Medulla oblongata (tissue), 1 donor: ENCODE measurements around the gene FAM131A.

Experiments used
- DNase-seq: peaks from one replicate; pipeline ENCODE4 v3.0.0-alpha.2; 2015; ENCODE audit errors: extremely low spot score

Gene FAM131A

DNA sequence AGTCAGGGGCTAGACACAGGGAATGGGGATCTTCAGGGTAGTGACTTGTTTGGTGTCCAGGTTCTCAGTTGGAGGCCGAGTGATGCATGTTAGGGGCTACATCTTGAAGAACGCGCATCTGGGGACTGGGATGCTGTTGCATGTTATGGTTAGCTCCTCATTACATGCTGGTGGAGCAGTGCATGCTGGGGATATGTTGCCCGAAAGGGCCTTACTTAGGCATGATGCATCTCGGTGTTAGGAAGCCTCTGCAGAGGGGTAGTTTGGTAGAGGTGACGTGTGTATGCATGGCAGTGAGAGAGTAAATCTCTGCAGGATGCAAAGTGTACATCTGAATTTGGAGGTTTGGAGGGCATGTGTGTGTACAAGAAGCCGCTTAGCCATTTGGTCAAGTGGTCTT is 20.6 kb upstream of the FAM131A start:
- DNase-seq = no peak

DNA sequence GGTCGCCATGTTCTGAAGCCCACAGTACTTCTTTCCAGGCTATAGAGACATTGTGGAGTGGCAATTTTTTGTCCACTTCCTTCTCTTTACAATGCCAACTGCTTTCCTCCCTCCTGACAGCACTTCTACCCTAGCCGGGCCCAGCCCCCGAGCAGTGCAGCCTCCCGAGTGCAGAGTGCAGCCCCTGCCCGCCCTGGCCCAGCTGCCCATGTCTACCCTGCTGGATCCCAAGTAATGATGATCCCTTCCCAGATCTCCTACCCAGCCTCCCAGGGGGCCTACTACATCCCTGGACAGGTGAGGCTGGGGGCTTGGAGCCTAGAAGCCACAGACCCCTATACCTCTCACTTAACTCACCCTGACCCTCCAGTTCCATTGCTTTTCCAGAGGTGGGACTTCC is 20.2 kb upstream of the FAM131A start:
- no peak for DNase-seq

DNA sequence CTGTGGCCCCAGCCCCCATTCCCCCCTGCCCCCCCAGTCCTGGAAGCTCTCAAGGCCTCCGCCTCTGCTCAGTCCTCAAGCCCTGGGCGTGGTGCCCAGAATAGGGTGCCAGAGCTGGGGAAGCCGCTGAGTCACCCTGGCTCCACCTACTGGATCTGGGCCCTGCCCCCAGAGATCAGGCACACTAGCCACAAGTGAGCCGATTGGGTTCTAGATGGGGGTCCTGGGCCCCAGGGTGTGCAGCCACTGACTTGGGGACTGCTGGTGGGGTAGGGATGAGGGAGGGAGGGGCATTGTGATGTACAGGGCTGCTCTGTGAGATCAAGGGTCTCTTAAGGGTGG is 17.3 kb upstream of the FAM131A start:
- peak; percentile 98 for DNase-seq

DNA sequence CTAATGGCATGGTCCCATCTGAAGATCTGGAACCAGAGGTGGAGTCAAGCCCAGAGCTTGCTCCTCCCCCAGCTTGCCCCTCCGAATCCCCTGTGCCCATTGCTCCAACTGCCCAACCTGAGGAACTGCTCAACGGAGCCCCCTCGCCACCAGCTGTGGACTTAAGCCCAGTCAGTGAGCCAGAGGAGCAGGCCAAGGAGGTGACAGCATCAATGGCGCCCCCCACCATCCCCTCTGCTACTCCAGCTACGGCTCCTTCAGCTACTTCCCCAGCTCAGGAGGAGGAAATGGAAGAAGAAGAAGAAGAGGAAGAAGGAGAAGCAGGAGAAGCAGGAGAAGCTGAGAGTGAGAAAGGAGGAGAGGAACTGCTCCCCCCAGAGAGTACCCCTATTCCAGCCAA is 15.7 kb upstream of the FAM131A start:
- DNase-seq = no peak

DNA sequence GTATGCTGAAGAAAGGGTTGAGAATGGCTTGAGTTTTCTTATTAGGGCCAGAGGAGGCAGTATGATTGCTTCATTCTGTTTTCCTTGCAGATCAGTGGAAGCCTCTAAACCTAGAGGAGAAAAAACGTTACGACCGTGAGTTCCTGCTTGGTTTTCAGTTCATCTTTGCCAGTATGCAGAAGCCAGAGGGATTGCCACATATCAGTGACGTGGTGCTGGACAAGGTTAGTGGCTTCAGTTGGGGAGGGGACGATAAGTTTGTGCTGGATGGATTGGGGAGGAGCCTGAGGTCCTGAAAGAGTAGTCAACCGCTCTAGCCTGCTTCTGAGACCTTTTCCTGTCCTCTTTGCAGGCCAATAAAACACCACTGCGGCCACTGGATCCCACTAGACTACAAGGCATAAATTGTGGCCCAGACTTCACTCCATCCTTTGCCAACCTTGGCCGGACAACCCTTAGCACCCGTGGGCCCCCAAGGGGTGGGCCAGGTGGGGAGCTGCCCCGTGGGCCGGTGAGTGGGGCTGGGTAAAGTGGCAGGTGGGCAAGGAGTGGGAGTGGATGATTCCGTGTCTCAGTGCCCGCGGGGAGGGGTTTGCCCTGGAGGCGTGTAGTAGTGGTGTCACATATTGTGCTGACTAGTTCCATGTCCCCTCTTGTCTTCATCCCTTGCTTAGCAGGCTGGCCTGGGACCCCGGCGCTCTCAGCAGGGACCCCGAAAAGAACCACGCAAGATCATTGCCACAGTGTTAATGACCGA is 14.5 kb upstream of the FAM131A start:
- no peak for DNase-seq

DNA sequence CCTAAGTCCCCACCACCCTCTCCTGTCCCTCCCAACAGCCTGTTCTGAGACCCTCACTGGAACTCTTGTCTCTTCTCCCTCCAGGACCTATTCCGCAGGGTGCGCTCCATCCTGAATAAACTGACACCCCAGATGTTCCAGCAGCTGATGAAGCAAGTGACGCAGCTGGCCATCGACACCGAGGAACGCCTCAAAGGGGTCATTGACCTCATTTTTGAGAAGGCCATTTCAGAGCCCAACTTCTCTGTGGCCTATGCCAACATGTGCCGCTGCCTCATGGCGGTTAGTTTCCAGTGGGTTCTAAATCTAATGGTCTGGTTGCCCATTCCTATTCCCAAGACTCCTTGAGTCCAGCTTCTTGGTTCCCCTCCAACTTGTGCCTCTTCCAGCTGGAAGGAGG is 13.7 kb upstream of the FAM131A start:
- DNase-seq = no peak

DNA sequence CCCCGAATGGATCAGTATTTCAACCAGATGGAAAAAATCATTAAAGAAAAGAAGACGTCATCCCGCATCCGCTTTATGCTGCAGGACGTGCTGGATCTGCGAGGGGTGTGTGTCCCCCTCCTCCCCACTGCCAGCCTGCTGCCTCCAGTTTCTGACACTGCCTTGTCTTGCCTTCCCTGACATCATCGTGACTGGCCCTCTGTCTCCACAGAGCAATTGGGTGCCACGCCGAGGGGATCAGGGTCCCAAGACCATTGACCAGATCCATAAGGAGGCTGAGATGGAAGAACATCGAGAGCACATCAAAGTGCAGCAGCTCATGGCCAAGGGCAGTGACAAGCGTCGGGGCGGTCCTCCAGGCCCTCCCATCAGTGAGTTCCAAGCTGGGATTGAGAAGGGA is 12.1 kb upstream of the FAM131A start:
- no peak for DNase-seq

DNA sequence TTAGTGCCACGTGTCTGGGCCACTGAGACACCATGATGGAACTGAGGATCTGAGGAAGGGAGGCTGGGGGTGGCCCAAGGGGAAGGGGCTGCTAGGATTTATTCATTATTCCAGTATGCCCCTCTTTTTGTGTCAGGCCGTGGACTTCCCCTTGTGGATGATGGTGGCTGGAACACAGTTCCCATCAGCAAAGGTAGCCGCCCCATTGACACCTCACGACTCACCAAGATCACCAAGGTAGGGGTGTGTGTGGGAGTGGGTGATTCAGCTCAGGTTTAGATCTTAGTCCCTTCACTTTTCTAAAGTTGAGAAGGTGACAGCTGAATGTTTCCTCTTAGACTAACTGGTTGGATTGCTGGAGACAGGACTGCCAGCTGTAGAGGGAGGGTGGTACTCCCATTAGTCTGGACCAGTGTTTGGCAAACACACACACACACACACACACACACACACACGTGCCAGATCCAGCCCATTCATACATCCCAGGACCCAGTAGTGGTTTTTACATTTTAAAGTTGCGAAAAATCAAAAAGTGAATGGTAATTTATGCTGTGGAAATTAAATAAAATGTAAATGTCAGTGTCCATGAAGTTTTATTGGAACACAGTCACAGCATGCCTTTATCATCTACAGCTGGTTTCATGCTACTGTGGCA is 11.6 kb upstream of the FAM131A start:
- DNase-seq = no peak

DNA sequence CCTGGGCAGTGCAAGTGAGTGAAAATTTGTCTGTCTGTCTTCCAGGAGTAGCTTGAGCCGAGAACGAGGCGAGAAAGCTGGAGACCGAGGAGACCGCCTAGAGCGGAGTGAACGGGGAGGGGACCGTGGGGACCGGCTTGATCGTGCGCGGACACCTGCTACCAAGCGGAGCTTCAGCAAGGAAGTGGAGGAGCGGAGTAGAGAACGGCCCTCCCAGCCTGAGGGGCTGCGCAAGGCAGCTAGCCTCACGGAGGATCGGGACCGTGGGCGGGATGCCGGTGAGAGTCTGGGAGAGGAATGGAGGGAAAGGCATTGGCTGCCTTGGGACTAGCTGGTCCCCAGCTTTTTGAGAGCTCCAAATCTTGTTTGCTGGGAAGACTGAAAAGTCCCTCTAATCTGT is 10.2 kb upstream of the FAM131A start:
- no peak for DNase-seq

DNA sequence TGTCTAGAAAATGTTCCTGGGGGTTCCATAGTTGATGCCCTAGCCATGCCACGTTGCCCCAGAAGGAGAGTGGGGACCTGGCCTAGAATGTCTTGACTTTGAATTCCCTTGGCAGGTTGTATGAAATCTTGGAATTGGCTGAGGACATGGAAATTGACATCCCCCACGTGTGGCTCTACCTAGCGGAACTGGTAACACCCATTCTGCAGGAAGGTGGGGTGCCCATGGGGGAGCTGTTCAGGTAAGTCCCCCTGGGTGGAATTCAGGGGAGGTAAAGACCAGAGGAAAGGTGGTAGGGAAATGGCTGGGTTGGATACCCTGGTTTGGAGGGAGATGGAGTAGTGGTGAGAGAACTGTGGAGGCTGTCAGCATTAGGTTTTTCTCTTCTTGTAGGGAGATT is 8.9 kb upstream of the FAM131A start:
- DNase-seq = no peak

DNA sequence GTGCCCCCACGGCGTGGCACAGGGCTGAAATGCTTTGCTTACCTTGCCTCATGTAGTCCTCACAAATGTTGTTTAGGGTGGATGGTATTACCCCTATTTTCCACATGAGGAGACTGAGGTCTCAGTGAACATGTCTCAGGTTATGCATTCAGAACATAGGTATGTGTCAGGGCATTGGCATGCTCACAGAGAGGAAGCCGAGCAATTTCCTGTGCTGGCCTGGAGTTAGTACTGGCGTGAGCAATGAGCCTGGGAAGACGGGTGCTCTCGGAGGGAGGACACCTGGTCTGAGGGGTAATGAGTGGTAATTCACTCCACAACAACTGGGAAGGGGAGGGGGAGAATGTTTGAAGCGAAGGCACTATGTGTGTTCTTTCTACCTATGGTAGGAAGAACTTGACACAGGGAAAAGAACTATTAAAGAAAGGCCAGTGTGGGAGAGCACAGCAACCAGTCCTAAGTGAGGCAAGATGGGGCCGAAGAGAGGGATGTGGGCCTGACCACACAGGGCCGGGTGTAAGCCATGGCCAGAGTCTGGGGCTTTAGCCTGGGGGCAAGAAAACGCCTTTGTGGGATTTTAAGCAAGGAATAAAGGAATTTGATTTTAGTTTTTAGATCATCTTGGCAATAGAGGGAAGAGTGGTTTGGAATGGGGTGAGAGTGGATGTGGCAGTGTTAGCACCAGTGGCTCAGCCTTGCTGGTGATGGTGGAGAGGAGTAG is 4.9 kb upstream of the FAM131A start:
- DNase-seq = no peak

DNA sequence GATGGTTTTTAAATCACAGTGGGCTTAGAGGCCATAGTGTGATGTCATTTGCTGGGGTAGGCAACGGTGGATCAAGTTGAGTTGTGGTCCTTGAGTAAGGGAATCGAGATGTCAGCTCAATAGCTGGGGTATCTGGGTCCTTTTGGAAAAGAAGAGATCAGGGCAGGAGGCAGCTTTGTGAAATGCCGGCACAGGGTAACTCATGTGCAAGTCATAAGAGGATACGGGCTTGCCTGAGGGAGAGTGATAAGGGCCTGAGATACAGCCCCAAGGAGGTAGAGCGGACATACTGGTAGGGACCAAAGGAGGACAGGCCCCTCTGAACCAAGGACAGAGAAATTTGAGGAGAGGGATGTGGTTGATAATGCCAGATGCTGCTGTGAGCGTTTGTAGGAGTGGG is 4.2 kb upstream of the FAM131A start:
- DNase-seq = no peak

DNA sequence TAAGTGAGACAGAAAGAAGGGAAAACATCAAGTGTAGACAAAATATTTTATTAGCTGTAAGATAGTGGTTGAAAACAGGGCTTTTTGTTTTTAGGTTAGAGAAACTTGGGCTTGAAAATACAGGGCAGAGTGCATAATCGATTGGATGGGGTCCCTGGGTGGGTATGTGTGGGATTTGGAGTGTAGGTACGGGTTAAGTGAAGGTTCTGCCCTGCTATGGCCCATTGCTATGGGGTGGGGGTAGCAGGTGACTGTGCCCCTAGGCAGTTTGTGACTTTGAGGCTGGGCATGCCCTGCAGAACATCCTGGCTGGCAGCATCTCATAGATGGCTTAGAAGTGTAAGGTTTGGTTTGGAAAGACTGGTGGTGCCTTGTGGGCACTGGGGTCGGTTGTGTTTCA is 3.7 kb upstream of the FAM131A start:
- no peak for DNase-seq

DNA sequence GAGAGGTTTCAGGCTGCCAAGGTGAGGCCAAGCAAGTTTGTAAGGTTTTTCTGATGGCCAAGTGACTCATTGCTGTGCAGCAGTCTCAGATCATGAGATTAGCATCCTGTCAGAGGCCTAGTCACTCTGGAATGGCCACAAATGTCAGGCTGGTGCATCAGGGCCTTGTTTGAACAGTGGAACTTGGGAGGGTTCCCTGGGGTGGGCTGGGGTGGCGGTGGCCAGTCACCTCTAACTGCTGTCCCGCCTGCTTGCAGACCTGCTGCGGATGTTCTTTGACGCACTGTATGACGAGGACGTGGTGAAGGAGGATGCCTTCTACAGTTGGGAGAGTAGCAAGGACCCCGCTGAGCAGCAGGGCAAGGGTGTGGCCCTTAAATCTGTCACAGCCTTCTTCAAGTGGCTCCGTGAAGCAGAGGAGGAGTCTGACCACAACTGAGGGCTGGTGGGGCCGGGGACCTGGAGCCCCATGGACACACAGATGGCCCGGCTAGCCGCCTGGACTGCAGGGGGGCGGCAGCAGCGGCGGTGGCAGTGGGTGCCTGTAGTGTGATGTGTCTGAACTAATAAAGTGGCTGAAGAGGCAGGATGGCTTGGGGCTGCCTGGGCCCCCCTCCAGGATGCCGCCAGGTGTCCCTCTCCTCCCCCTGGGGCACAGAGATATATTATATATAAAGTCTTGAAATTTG is 2.8 kb upstream of the FAM131A start:
- no peak for DNase-seq

DNA sequence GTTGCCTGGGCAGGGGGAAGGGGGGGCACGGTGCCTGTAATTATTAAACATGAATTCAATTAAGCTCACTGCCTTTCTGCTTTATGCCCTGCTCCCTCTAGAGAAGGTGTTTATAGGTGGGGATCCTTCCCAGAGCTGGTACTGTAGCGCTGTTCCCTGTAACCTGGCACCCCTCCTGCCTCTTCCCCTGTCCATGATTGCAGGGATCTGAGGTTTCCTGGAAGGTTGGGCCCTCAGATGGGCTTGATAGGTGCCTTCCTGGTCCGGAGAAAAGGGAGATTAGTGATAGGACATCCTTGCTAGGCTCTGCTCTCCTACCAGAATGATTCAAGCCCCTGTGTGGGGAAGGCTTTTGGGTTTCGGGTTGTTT is 2.1 kb upstream of the FAM131A start:
- no peak for DNase-seq

DNA sequence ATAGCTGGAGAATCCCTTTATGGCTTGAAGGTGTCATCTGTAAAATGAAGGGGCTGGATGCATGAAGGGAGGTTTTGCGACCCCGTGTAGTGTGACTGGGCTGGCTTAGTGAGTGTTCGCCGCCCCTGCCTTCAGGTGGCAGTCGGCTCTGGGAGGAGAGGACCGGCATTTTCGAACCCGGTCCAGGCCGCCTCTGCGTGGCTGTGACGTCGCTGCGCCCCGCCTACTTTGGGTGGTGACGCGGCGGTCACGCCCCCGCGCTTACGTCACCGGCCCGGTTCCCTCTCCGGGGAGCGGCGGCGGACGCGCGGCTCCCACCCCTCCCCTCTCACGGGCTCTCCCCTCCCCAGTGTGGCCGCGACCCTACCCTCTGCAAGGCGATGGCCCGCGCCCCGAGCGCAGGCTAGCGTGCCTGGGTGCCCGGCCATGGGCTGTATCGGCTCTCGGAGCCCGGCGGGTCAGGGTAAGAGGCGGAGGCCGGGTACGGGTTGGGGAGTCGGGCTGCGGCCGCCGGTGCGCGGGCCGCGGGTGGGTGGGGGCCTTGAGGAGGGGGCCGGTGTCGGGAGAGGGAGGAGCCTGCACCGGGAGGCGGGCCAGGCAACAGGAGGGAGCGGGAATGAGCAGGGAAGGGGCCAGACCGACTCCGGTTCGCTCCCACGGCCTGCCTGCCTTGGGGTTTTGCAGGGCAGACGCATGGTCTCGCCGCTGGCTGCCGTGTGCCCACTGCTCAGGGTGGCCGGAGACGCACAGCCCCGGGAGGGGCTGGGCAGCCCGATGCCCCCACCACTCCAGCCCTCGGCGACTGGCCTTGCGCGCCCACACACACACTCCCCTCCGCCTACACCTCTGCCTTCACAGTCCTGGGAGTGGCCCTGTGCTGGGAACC is 1.5 kb upstream of the FAM131A start:
- DNase-seq = peak; percentile 88

DNA sequence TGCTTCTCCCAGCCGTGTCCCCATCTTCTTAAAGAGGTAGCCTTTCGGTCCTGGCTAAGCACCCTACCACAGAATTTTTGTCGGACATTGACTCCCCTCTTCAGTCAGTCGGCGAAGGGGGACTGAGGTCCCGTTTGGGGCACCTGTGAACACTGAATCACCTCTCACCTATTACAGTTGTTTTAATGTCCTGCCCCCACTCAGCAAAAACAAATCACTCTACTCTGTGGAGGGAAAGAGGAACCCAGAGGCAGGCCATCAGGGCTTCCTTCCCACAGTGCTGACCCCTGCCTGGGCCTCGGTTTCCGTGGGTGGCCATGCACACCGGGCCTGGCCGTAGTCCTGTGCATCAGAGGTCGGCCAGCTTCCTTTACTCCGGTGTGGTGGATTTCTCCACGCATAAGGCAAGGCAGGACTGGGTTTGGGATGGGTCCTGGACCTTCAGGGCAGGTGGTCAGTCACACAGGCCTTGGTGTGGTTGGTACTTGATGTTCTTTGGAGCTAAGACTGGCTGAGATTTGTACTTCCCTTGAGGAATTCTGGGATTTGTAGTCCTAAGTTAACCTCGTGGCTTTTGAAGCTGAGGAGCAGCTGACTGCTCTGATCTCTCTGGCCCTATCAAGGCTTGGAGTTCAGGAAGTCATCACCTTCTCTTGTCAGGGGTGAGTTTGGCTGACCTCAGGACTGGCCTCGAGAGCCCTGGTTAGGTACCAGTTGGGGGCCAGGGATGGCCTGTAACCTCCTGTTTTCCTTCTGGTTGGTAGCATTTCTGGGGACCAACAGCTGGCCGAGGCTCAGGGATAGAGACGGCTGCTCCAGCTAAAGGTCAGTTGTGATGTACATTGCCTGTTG is 627 bp upstream of the FAM131A start:
- DNase-seq = peak; percentile 86

DNA sequence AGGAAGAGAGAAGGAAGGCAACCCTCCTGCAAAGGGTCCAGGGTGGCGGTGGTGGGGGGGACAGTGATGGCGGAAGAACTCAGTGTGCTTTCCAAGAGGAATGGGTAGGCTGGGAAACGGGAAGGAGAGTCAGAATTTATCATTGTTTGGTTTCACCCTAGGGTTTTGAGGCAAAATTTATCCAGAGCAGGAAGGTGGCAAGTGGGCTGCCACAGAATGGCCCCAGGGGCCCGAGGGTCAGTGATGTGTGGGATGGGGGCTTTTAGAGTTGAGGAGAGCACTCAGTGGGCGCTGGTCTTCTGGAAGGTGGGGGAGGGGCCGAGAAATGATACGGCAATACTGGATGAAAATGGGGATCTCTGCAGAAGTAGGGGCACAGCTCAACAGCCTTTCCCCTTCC is 581 bp downstream of the FAM131A start:
- no peak for DNase-seq

DNA sequence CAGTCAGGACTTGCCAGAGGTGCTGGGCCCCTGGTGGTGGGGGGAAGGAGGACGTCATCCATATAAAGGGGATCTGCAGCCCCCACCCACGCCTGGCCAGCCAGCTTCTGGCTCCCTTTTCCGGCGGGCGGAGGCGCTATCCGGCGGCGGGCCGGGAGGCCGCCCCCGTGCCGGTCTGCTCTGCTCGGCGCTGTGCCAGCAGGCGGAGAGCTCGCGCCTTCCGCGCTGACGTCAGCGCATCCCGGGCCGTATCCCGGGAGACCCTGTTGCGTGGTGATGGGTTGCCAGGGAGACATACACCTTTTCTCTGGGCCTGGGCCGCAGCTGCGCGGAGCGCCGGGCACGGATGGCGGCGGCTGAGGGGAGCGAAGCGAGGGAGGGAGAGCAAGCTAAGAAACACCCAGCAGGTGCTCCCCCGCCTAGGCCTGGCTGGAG is 1.1 kb downstream of the FAM131A start:
- DNase-seq = peak; percentile 84

DNA sequence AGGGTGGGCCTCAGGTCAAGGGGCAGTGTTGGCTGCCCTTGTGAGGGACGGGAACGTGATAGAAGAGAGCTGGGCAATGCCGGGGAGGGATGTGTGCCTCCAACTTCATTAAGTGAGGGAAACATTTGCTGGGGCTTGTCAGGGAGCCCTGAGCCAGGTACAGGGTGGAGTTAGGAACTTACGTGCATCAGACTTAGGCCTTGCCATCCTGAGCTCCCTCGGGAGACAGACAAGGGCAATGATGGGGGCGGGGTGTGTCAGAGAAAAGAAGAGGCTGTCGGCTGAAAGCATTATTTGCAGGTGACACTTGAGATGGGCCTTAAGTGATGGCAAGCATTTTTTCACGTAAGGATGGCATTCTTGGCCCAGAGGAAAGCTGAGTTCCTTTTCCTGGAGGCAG is 1.6 kb downstream of the FAM131A start:
- DNase-seq = no peak
